Cardiac muscle cell (in vitro differentiated cells and primary cell): ENCODE results near the gene HHAT. TPM values are rescaled to one million over a fixed set of nuclear protein-coding genes. Genes with fewer than 3 reads are reported as not detected.

Source experiments
- DNase-seq, 2 donors: peaks; one replicate each; pipeline versions ENCODE4 v3.0.0 to v3.0.0-alpha.2; 2010 to 2017; ENCODE audit warnings: low read depth in 1 of 2, low spot score in 1 of 2
- H3K27ac ChIP-seq: fragments of 200-600 bp; sonication (generic); 2 replicates; pipeline ENCODE4 v1.5.1; 2016
- H3K27me3 ChIP-seq: fragments of 200-600 bp; sonication (generic); 2 replicates; pipeline ENCODE4 v1.6.0; 2016; ENCODE audit warnings: control low read depth
- H3K36me3 ChIP-seq: fragments of 200-600 bp; sonication (generic); 2 replicates; pipeline ENCODE4 v1.5.1; 2016; ENCODE audit warnings: control low read depth
- H3K4me1 ChIP-seq: fragments of 200-600 bp; sonication (generic); 2 replicates; pipeline ENCODE4 v1.8.1; 2017; ENCODE audit warnings: low read depth, mild to moderate bottlenecking, mixed run types
- H3K4me3 ChIP-seq: fragments of 200-600 bp; sonication (generic); 2 replicates; pipeline ENCODE4 v1.5.1; 2016; ENCODE audit warnings: mild to moderate bottlenecking
- H3K9me3 ChIP-seq: fragments of 200-600 bp; sonication (generic); 2 replicates; pipeline ENCODE4 v1.5.1; 2017; ENCODE audit warnings: low read depth, mild to moderate bottlenecking, control low read depth
- polyA plus RNA-seq: library from polyadenylated mRNA; unstranded; fragments of >200 nt; fragmentation: Nextera tagmentation; extraction: Ambion mirVana; gene quantifications from 2 replicates; pipeline ENCODE4 v1.2.1, GENCODE V29; 2016
- total RNA-seq: library from RNA; depleted of rRNA; stranded (reverse); fragments of >200 nt; gene quantifications from 2 replicates; pipeline ENCODE4 v1.2.3, GENCODE V29; 2016
- TF ChIP-seq, protein P1 (sequence below): IDR thresholded peaks from 2 replicates; pipeline ENCODE4 v1.5.1; 2012; ENCODE audit warnings: low read depth, mild to moderate bottlenecking, low read length

HHAT gene
- total and polyA plus RNA-seq, 2 experiments from 2014 or later = 3.6 to 8.4 TPM

DNA sequence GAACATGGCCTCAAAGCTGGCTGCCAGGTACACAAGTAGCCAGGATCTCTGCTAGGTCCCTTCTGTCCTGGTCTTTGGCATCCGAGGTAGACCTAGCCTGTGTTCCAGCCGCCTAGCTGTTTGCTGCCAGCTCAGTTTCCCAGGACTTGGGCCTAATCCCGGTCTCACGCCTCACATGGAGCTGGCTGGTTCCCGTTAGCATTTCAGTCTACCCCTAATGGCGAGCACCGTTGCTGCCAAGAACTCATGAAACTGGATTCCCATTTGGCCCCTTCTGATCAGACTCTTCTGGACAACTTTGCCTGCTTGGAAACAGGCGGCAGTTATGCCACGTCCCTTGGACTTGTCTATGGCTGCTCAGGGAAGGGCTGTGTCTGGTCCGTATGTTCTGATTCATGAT lies 26.2 kb upstream of the HHAT start:
- Histone ChIP-seq H3K27ac (no peak overlapping the region), H3K27me3 (no peaks in the 10 kb centered on the region), H3K4me1 (no peaks in the 10 kb centered on the region), H3K4me3 (no peak overlapping the region), H3K9me3 (no peaks in the 10 kb centered on the region), H3K36me3 (no peaks in the 10 kb centered on the region)
- DNase-seq = no peak
- TF ChIP-seq, protein P1, sequence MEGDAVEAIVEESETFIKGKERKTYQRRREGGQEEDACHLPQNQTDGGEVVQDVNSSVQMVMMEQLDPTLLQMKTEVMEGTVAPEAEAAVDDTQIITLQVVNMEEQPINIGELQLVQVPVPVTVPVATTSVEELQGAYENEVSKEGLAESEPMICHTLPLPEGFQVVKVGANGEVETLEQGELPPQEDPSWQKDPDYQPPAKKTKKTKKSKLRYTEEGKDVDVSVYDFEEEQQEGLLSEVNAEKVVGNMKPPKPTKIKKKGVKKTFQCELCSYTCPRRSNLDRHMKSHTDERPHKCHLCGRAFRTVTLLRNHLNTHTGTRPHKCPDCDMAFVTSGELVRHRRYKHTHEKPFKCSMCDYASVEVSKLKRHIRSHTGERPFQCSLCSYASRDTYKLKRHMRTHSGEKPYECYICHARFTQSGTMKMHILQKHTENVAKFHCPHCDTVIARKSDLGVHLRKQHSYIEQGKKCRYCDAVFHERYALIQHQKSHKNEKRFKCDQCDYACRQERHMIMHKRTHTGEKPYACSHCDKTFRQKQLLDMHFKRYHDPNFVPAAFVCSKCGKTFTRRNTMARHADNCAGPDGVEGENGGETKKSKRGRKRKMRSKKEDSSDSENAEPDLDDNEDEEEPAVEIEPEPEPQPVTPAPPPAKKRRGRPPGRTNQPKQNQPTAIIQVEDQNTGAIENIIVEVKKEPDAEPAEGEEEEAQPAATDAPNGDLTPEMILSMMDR = no peak

DNA sequence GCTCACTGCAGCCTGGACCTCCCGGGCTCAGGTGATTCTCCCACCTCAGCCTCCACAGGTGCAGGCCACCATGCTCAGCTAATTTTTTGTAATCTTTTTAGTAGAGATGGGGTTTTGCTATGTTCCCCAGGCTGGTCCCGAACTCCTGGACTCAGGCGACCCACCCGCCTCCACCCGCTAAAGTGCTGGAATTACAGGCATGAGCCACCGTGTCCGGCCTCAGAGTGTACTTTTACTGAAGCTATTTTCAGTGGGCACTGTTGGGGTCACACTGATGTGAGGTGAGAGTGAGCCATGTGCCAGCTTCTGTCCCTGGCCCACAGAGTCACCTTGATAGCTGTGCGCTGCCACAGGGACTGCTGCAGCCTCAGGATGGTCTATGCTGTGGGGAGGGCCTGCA lies 25.3 kb upstream of the HHAT start:
- Histone ChIP-seq H3K4me3 (no peak overlapping the region), H3K4me1 (no peaks in the 10 kb centered on the region), H3K27ac (no peak overlapping the region), H3K36me3 (no peaks in the 10 kb centered on the region), H3K27me3 (no peaks in the 10 kb centered on the region), H3K9me3 (no peaks in the 10 kb centered on the region)
- TF ChIP-seq, protein P1 = no peak
- no peak for DNase-seq

DNA sequence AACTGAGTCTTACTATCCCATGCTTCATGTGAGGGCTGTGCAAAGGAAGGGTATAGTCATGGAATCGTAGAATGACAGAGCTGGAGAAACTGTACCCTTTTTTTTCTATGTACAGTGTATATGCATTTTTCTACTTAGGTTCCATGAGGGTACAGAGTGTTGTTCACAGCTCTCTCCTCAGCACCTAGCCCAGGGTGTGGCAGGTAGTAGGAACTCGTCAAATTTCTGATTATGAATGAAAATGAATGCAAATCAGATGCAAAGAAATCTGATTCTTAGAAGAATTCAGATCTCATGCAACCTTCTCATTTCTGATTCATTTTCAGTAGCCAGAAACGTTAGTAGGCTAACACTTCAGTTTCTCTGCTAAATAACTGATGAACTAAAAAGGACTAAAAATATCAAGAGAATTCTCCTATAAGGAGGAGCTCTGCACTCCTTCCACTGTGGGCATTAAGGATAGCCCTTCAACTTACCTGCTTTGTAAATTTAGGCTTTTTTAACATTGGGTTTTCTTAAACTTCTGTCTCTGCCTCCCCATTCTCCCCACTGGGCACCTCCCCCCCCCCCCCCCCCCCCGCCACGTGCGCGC lies 18.0 kb upstream of the HHAT start:
- H3K4me3 ChIP-seq = peak overlapping the region; percentile 45
- no peaks in the 10 kb centered on the region for H3K4me1 ChIP-seq
- no peak overlapping the region for H3K27ac ChIP-seq
- peaks cover 3% of the 10 kb centered on the region for H3K27me3 ChIP-seq
- DNase-seq = no peak
- H3K36me3 ChIP-seq = no peaks in the 10 kb centered on the region
- TF ChIP-seq, protein P1 = no peak
- no peaks in the 10 kb centered on the region for H3K9me3 ChIP-seq

DNA sequence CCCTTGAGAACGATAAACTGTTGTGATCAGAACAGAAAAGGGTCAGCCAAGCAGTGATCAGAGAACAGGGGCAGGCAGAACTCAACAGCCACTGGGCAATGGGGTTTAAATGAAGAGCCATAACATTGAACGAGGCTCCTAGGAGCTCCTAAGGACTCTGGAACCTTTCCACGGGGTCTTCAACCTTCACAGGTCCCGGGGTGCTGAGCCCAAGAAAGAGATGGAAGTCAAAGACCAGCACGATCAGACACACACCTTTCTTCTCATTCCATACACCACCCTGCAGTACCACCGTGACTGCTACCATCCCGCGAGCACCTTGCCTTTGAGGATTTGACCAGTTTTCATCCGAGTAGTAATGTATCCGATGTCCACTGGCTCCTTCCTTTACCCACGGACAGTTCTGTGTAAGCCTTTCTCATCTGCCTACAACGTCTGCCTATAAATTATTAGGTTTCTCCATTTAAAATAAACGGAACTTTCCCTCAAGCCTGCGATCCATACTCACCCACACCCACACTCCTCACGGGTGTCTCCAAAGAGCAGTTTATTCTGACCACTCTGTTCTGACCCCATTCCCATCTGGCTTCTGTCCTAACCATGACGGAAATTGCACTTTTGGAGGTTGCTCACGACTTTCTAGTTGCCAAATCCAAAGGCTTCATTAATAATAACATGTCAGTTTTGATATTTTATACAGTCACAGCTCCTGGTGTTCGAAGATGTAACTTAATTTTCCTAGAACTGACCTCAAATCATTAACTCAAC lies 16.8 kb upstream of the HHAT start:
- no peaks in the 10 kb centered on the region for H3K36me3 ChIP-seq
- peak in 1 of 2 donors; percentile 43 for DNase-seq
- H3K4me3 ChIP-seq = peak overlapping the region; percentile 45
- TF ChIP-seq, protein P1 = no peak
- no peaks in the 10 kb centered on the region for H3K4me1 ChIP-seq
- peaks cover 9% of the 10 kb centered on the region for H3K27me3 ChIP-seq
- H3K9me3 ChIP-seq = no peaks in the 10 kb centered on the region
- H3K27ac ChIP-seq = no peak overlapping the region

DNA sequence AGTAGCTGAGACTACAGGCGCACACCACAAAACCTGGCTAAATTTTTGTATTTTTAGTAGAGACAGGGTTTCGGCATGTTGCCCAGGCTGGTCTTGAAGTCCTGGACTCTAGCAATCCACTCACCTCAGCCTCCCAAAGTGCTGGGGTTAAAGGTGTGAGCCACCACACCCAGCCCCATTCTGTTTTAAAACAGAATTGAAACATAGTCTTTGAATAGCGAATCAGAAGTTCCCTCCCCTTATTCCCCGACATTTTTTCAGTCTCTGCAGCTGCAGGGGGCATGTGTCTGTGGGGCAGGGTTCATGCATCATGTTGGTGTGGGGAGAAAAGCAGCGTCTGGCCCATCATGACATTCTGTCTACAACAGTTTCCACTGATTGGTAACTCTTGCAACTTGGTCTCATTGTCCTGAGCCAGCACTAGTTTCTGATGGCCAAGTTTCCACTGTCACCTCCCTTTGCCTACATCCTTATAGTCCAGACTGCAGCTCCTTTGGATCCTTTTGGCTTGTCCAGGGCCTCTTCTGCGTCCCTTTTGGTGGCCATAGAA lies 15.6 kb upstream of the HHAT start:
- Histone ChIP-seq H3K9me3 (no peaks in the 10 kb centered on the region), H3K27ac (no peak overlapping the region), H3K36me3 (no peaks in the 10 kb centered on the region), H3K4me1 (no peaks in the 10 kb centered on the region), H3K4me3 (no peak overlapping the region), H3K27me3 (peaks cover 9% of the 10 kb centered on the region)
- DNase-seq = no peak
- TF ChIP-seq, protein P1 = no peak
